Stimulated activated CD4-positive, alpha-beta T cell treated with anti-CD3 and anti-CD28 coated beads, TNF-alpha, amount 100 ng/mL, for 4 hours (primary cell): ENCODE results near the gene ABO.
"Not testable (repeated sequence)": the region's sequence is repeated elsewhere in the genome, so short reads cannot be mapped to it uniquely, and the experiment has no call there.

Experiments
- DNase-seq, 3 experiments: peaks; one replicate each; pipeline ENCODE4 v3.0.0-alpha.2; 2020; ENCODE audit warnings: low read depth in 3 of 3

Gene ABO

GRCh38 chr9:133225171-133226011 lies 49.6 kb downstream of the ABO start:
- DNase-seq = no peak

- no peak for DNase-seq
Observed at GRCh38 chr9:133224762-133225161, 50.2 kb downstream of the ABO start.

GRCh38 chr9:133223159-133223756 lies 51.7 kb downstream of the ABO start:
- not testable (repeated sequence) for DNase-seq

- not testable (repeated sequence) for DNase-seq
Observed at GRCh38 chr9:133221994-133222393, 53.0 kb downstream of the ABO start.

GRCh38 chr9:133221177-133221809 lies 53.7 kb downstream of the ABO start:
- no peak for DNase-seq

- DNase-seq = not testable (repeated sequence)
Observed at GRCh38 chr9:133218049-133218975, 56.7 kb downstream of the ABO start.

GRCh38 chr9:133217333-133217988 lies 57.5 kb downstream of the ABO start:
- DNase-seq = not testable (repeated sequence)

GRCh38 chr9:133214276-133214675 lies 60.7 kb downstream of the ABO start:
- DNase-seq = not testable (repeated sequence)

GRCh38 chr9:133210609-133211008 lies 64.4 kb downstream of the ABO start:
- no peak for DNase-seq

GRCh38 chr9:133210202-133210532 lies 64.8 kb downstream of the ABO start:
- no peak for DNase-seq

- DNase-seq = not testable (repeated sequence)
Observed at GRCh38 chr9:133209327-133210201, 65.4 kb downstream of the ABO start.

GRCh38 chr9:133208880-133209300 lies 66.1 kb downstream of the ABO start, which contains the start of gene OBP2B:
OBP2B (minus strand) TSS chr9:133209250; CDS start chr9:133209199, 51 bp downstream.
- not testable (repeated sequence) for DNase-seq

GRCh38 chr9:133208171-133208879 lies 66.7 kb downstream of the ABO start:
- DNase-seq = not testable (repeated sequence)

GRCh38 chr9:133207540-133208170 lies 67.3 kb downstream of the ABO start:
- DNase-seq = no peak

GRCh38 chr9:133207021-133207531 lies 67.9 kb downstream of the ABO start:
- no peak for DNase-seq

- no peak for DNase-seq
Observed at GRCh38 chr9:133205996-133206931, 68.7 kb downstream of the ABO start.

- DNase-seq = not testable (repeated sequence)
Observed at GRCh38 chr9:133205481-133205887, 69.5 kb downstream of the ABO start.
